Measurements from ENCODE around the gene PPP2R2C.

DNA sequence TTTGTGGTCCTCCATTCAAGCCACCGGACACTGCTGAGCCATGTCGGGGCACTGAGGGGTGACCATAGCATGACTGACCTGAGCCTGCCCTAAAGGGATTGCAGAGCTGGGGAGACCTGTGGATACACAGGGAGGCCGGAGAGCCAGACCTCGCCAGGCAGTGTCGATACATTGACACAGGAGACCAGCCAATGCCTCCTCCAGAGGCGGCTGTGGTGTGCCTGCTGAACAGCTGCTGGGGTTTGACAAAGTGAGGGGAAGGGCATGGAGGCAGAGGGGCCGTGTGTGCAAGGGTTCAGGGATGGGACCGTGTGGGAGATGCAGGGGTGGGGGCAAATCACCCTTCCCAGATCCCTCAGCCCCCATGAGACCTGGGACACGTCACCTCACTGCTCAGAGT is 48.0 kb downstream of the PPP2R2C start:
- TF ChIP-seq, protein P1, sequence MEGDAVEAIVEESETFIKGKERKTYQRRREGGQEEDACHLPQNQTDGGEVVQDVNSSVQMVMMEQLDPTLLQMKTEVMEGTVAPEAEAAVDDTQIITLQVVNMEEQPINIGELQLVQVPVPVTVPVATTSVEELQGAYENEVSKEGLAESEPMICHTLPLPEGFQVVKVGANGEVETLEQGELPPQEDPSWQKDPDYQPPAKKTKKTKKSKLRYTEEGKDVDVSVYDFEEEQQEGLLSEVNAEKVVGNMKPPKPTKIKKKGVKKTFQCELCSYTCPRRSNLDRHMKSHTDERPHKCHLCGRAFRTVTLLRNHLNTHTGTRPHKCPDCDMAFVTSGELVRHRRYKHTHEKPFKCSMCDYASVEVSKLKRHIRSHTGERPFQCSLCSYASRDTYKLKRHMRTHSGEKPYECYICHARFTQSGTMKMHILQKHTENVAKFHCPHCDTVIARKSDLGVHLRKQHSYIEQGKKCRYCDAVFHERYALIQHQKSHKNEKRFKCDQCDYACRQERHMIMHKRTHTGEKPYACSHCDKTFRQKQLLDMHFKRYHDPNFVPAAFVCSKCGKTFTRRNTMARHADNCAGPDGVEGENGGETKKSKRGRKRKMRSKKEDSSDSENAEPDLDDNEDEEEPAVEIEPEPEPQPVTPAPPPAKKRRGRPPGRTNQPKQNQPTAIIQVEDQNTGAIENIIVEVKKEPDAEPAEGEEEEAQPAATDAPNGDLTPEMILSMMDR (conservative IDR thresholded peaks at IDR 0.05; ENCODE audit: low read length): no peak
- no peak for TF ChIP-seq EZH2phosphoT487 (IDR thresholded peaks at IDR 0.05; ENCODE audit: borderline replicate concordance, low read depth, low read length)

All from OCI-LY7 (cell line).